ENCODE results near the gene ANKRD27. TPM values are rescaled to one million over a fixed set of nuclear protein-coding genes. Genes with fewer than 3 reads are reported as not detected.
"Not testable (repeated sequence)": the region's sequence is repeated elsewhere in the genome, so short reads cannot be mapped to it uniquely, and the experiment has no call there.

The ANKRD27 gene
- total RNA-seq, 1 donor from 2014 or later: 24.9 TPM

DNA sequence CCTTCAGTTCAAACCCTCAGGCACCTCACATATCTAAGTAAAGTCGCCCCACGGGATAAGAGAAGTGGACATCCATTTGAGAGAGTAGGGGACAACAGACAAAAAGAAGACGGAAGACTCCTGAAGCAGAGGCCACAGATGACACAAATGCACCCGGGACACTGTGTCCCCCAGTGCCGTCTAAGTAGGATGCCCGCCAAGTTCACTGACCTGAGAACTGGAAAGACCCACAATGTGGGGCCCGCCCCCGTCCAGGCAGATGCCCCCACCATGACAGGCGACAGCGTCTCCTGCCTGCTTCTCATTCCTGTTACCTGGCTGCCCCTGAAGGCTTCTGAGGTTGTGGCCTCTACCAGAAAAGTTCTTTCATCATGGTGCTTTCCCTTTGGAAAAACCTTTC, 16.9 kb downstream of the ANKRD27 start:
- no peaks in the 10 kb centered on the region for H3K4me1 ChIP-seq
- no peak overlapping the region for H3K9ac ChIP-seq
- TF ChIP-seq EZH2 (IDR thresholded peaks at IDR 0.05): no peak
- Mint-ChIP-seq H3K36me3 (peaks cover 4% of the 10 kb centered on the region), H3K4me3 (no peak overlapping the region), H3K27ac (no peak overlapping the region), H3K9me3 (no peaks in the 10 kb centered on the region), H3K4me1 (no peaks in the 10 kb centered on the region), H3K27me3 (ENCODE audit: insufficient read depth, low read depth) (peaks cover 3% of the 10 kb centered on the region)
- H3K4me3 ChIP-seq: no peak overlapping the region
- H3K9me3 ChIP-seq (ENCODE audit: low read depth): no peaks in the 10 kb centered on the region
- H2AFZ ChIP-seq (replicated peaks): no peak overlapping the region
- DNase-seq (ENCODE audit: low spot score): no peak
- no peaks in the 10 kb centered on the region for H3K36me3 ChIP-seq
- peaks cover 12% of the 10 kb centered on the region for H3K79me2 ChIP-seq (ENCODE audit: low read depth)
- H3F3A ChIP-seq (ENCODE audit: low read depth): no peaks in the 10 kb centered on the region
- no peak overlapping the region for H3K27ac ChIP-seq
- H3K4me2 ChIP-seq: no peak overlapping the region
- peaks cover 23% of the 10 kb centered on the region for H4K20me1 ChIP-seq (ENCODE audit: low read depth)
- no peaks in the 10 kb centered on the region for H3K27me3 ChIP-seq

DNA sequence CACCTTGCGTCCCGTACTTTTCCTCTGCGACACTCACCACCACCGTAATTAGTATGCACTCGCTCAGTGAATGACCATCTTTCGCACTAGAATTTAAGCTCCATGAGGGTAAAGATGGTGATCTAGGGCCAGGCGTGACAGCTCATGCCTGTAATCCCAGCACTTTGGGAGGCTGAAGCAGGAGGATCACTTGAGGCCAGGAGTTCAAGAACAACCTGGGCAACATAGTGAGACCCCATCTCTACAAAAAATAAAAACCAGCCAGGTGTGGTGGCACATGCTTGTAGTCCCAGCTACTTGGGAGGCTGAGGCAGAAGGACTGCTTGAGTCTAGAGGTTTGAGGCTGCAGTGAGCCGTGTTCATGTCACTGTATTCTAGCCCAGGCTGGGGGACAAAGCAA, 18.6 kb downstream of the ANKRD27 start:
- not testable (repeated sequence) for H3K27me3 Mint-ChIP-seq (ENCODE audit: insufficient read depth, low read depth); H3K9me3 Mint-ChIP-seq; H3K27ac ChIP-seq; H3K4me2 ChIP-seq; H3K4me3 Mint-ChIP-seq; H3K9ac ChIP-seq; H3F3A ChIP-seq (ENCODE audit: low read depth); H3K4me3 ChIP-seq; H3K36me3 Mint-ChIP-seq; DNase-seq (ENCODE audit: low spot score); H3K9me3 ChIP-seq (ENCODE audit: low read depth); H3K27ac Mint-ChIP-seq; H2AFZ ChIP-seq (replicated peaks); H3K27me3 ChIP-seq; H3K36me3 ChIP-seq; H3K4me1 ChIP-seq
- peaks cover 16% of the 10 kb centered on the region for H3K4me1 Mint-ChIP-seq
- Histone ChIP-seq H4K20me1 (ENCODE audit: low read depth) (peaks cover 15% of the 10 kb centered on the region), H3K79me2 (ENCODE audit: low read depth) (peaks cover 10% of the 10 kb centered on the region)

DNA sequence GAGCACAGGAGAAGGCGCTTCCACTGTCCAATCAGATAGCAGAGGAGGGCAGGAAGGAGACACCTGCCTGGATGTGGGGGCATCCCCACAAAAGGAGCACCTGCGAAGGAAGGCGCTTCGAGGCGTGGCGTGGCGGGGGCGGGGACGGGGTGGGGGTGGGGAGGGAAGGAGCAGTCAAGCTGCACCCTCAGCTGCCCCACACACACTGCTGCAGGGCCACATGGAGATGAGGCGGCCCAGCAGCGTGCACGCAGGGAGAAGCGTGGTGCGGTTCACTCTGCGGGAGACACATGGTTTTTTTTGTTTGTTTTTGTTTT, 21.4 kb downstream of the ANKRD27 start:
- Mint-ChIP-seq H3K9me3 (no peaks in the 10 kb centered on the region), H3K36me3 (peaks cover 2% of the 10 kb centered on the region), H3K4me1 (peaks cover 16% of the 10 kb centered on the region), H3K27ac (no peak overlapping the region), H3K4me3 (no peak overlapping the region), H3K27me3 (ENCODE audit: insufficient read depth, low read depth) (peaks cover 2% of the 10 kb centered on the region)
- peaks cover 2% of the 10 kb centered on the region for H3F3A ChIP-seq (ENCODE audit: low read depth)
- H3K9ac ChIP-seq: no peak overlapping the region
- no peaks in the 10 kb centered on the region for H3K27me3 ChIP-seq
- H4K20me1 ChIP-seq (ENCODE audit: low read depth): peaks cover 3% of the 10 kb centered on the region
- no peak overlapping the region for H3K4me3 ChIP-seq
- H3K4me2 ChIP-seq: no peak overlapping the region
- H3K9me3 ChIP-seq (ENCODE audit: low read depth): no peaks in the 10 kb centered on the region
- no peaks in the 10 kb centered on the region for H3K36me3 ChIP-seq
- H3K27ac ChIP-seq: no peak overlapping the region
- TF ChIP-seq EZH2 (IDR thresholded peaks at IDR 0.05): no peak
- no peak for TF ChIP-seq EZH2phosphoT487 (IDR thresholded peaks at IDR 0.05)
- TF ChIP-seq, protein P1, sequence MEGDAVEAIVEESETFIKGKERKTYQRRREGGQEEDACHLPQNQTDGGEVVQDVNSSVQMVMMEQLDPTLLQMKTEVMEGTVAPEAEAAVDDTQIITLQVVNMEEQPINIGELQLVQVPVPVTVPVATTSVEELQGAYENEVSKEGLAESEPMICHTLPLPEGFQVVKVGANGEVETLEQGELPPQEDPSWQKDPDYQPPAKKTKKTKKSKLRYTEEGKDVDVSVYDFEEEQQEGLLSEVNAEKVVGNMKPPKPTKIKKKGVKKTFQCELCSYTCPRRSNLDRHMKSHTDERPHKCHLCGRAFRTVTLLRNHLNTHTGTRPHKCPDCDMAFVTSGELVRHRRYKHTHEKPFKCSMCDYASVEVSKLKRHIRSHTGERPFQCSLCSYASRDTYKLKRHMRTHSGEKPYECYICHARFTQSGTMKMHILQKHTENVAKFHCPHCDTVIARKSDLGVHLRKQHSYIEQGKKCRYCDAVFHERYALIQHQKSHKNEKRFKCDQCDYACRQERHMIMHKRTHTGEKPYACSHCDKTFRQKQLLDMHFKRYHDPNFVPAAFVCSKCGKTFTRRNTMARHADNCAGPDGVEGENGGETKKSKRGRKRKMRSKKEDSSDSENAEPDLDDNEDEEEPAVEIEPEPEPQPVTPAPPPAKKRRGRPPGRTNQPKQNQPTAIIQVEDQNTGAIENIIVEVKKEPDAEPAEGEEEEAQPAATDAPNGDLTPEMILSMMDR (IDR thresholded peaks at IDR 0.05): no peak
- H2AFZ ChIP-seq (replicated peaks): no peak overlapping the region
- DNase-seq (ENCODE audit: low spot score): no peak
- H3K4me1 ChIP-seq: peaks cover 4% of the 10 kb centered on the region
- H3K79me2 ChIP-seq (ENCODE audit: low read depth): no peaks in the 10 kb centered on the region

DNA sequence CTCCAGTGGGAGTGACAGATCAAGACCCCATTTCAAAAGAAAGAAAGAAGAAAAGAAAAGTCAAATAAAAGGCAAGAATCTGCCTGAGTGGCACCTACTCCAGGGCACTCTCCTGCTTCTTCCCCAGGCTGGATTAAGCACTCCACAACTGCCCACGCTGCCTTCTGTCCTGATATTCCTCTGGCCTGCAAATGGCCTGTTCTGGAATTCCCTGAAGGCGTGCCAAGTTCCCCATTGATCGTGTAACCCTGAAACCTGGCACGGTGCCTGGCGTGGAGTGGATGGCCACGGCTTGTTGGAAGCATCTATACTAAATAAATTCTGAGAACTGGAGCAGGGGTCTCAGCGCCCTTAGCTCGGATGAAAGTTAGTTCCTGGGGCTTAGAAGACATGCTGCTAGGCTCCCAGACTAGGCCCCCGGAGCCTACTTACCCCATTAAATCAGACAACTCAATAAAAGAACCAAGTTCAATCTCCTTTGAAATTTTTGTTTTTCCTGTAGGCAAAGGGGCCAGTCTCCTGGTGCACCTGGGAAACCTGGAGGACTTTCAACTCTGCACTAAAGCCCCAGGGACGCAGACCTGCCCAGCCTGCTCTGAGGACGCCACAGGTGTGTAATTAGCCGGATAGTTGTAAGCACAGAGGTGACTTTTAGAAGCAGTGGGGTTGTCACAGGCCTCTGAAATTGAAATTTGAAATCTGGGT, 21.9 kb downstream of the ANKRD27 start:
- H3K27me3 Mint-ChIP-seq (ENCODE audit: insufficient read depth, low read depth): peaks cover 2% of the 10 kb centered on the region
- H3F3A ChIP-seq (ENCODE audit: low read depth): peaks cover 2% of the 10 kb centered on the region
- peaks cover 4% of the 10 kb centered on the region for H3K4me1 ChIP-seq
- no peaks in the 10 kb centered on the region for H3K27me3 ChIP-seq
- TF ChIP-seq, protein P1 (IDR thresholded peaks at IDR 0.05): no peak
- TF ChIP-seq EZH2phosphoT487 (IDR thresholded peaks at IDR 0.05) (no peak), EZH2 (IDR thresholded peaks at IDR 0.05) (no peak)
- H3K4me2 ChIP-seq: no peak overlapping the region
- no peaks in the 10 kb centered on the region for H3K9me3 ChIP-seq (ENCODE audit: low read depth)
- no peak overlapping the region for H2AFZ ChIP-seq (replicated peaks)
- no peak overlapping the region for H3K9ac ChIP-seq
- H3K4me3 ChIP-seq: no peak overlapping the region
- H3K4me1 Mint-ChIP-seq: peaks cover 16% of the 10 kb centered on the region
- no peak overlapping the region for H3K4me3 Mint-ChIP-seq
- no peak for DNase-seq (ENCODE audit: low spot score)
- no peak overlapping the region for H3K27ac ChIP-seq
- peaks cover 3% of the 10 kb centered on the region for H4K20me1 ChIP-seq (ENCODE audit: low read depth)
- peak overlapping the region; percentile 53 for H3K27ac Mint-ChIP-seq
- peaks cover 2% of the 10 kb centered on the region for H3K36me3 Mint-ChIP-seq
- no peaks in the 10 kb centered on the region for H3K9me3 Mint-ChIP-seq
- no peaks in the 10 kb centered on the region for H3K79me2 ChIP-seq (ENCODE audit: low read depth)
- no peaks in the 10 kb centered on the region for H3K36me3 ChIP-seq

DNA sequence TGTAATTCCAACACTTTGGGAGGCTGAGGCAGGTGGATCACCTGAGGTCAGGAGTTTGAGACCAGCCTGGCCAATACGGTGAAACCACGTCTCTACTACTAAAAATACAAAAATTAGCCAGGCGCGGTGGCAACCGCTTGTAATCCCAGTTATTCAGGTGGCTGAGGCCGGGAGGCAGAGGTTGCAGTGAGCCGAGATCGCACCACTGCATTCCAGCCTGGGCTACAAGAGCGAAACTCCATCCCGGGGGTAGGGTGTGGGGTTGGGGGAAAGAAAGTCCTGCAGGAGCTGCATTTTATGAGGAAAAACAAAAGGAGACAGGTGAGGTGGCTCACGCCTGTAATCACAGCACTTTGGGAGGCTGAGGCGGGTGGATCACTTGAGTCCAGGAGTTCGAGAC, 22.6 kb downstream of the ANKRD27 start:
- H3K4me3 Mint-ChIP-seq; H3K9ac ChIP-seq; H3K9me3 ChIP-seq (ENCODE audit: low read depth); H4K20me1 ChIP-seq (ENCODE audit: low read depth); H3K36me3 ChIP-seq; H3K27ac Mint-ChIP-seq; H3K79me2 ChIP-seq (ENCODE audit: low read depth); H3K4me1 ChIP-seq; H3K9me3 Mint-ChIP-seq; H3K27me3 ChIP-seq; H3K27ac ChIP-seq; H3F3A ChIP-seq (ENCODE audit: low read depth); H2AFZ ChIP-seq (replicated peaks); H3K36me3 Mint-ChIP-seq; H3K4me3 ChIP-seq; H3K4me2 ChIP-seq; H3K27me3 Mint-ChIP-seq (ENCODE audit: insufficient read depth, low read depth); DNase-seq (ENCODE audit: low spot score): not testable (repeated sequence)
- H3K4me1 Mint-ChIP-seq: peaks cover 16% of the 10 kb centered on the region
